Left cardiac atrium (tissue), 4 donors: ENCODE measurements around the gene SLC38A11. TPM values are rescaled to one million over a fixed set of nuclear protein-coding genes. Genes with fewer than 3 reads are reported as not detected.

Experiments
- ATAC-seq, 2 donors: fragments of 200-7000 bp; cut with Tn5 transposase; one replicate each; pipeline ENCODE4 v1.9.1; 2020; ENCODE audit warnings: mild to moderate bottlenecking in 2 of 2, moderate library complexity in 2 of 2
- DNase-seq: peaks from one replicate; pipeline ENCODE4 v3.0.0-alpha.2; 2020
- intact Hi-C, 2 donors: fragments of 100-400 bp; cut with DNase I; formaldehyde crosslinking; loops; one replicate each; pipeline versions ENCODE4 v1.14.1 to v1.15.1; 2022 to 2023
- total RNA-seq, 2 donors: library from RNA; stranded (reverse); fragmentation: NEBNext Ultra II Directional; extraction: Animal tissue kit (Norgen Biotek cat#: 25700); gene quantifications; one replicate each; pipeline ENCODE4 v1.2.1, GENCODE V29; 2021
- donor health status: DM: no; HTN: yes; CAD: no.
- donor health status: DM: no; HTN: yes; CAD: no; lungs with severe emphysema.
- donor health status: DM: yes; HTN: yes; CAD: no.
- donor health status: Dilated cardiomyopathy.

The SLC38A11 gene
- total RNA-seq, 2 donors from 2014 or later: 0.42 to 0.71 TPM

GRCh38 chr2:164896634-164897355, 58.5 kb downstream of the SLC38A11 start:
- intact Hi-C loops: no loop called here
- DNase-seq (no peak), ATAC-seq (peak in 1 of 2 donors; percentile 59)

GRCh38 chr2:164896226-164896625, 59.1 kb downstream of the SLC38A11 start:
- intact Hi-C loops: no loop called here
- ATAC-seq: peak in 1 of 2 donors; percentile 80

GRCh38 chr2:164891460-164891859, 63.9 kb downstream of the SLC38A11 start:
- intact Hi-C loops: no loop called here
- no peak for ATAC-seq
- DNase-seq: no peak

More at GRCh38 chr2:164896226-164896625, 59.1 kb downstream of the SLC38A11 start:
- DNase-seq: no peak

- peak in 1 of 2 donors; percentile 29 for ATAC-seq
- intact Hi-C loops: no loop called here
- no peak for DNase-seq
Observed at GRCh38 chr2:164890544-164890943, 64.8 kb downstream of the SLC38A11 start.

GRCh38 chr2:164888592-164888991, 66.7 kb downstream of the SLC38A11 start:
- intact Hi-C loops: no loop called here
- ATAC-seq: no peak
- DNase-seq: no peak

GRCh38 chr2:164887434-164888144, 67.7 kb downstream of the SLC38A11 start:
- intact Hi-C loops: no loop called here
- DNase-seq (no peak), ATAC-seq (no peak)

- intact Hi-C loops: no loop called here
- ATAC-seq (peak in 1 of 2 donors; percentile 26), DNase-seq (no peak)
Observed at GRCh38 chr2:164882276-164882675, 73.0 kb downstream of the SLC38A11 start.

- intact Hi-C loops: no loop called here
- no peak for ATAC-seq
- no peak for DNase-seq
Observed at GRCh38 chr2:164881524-164881923, 73.8 kb downstream of the SLC38A11 start.

- ATAC-seq (no peak), DNase-seq (no peak)
- intact Hi-C loops: no loop called here
Observed at GRCh38 chr2:164879901-164880535, 75.3 kb downstream of the SLC38A11 start.

GRCh38 chr2:164877927-164878326, 77.4 kb downstream of the SLC38A11 start:
- intact Hi-C loops: no loop called here
- DNase-seq (no peak), ATAC-seq (no peak)

- DNase-seq (no peak), ATAC-seq (no peak)
- intact Hi-C loops: no loop called here
Observed at GRCh38 chr2:164877169-164877568, 78.2 kb downstream of the SLC38A11 start.

GRCh38 chr2:164875334-164876205, 79.8 kb downstream of the SLC38A11 start:
- DNase-seq (no peak), ATAC-seq (peak in 1 of 2 donors; percentile 59)
- intact Hi-C loops: no loop called here

- intact Hi-C loops: no loop called here
- DNase-seq: no peak
- ATAC-seq: no peak
Observed at GRCh38 chr2:164873210-164873908, 82.0 kb downstream of the SLC38A11 start.

- no peak for ATAC-seq
- no peak for DNase-seq
- intact Hi-C loops: no loop called here
Observed at GRCh38 chr2:164871404-164871803, 83.9 kb downstream of the SLC38A11 start.

- DNase-seq: no peak
- intact Hi-C loops: no loop called here
- ATAC-seq: no peak
Observed at GRCh38 chr2:164869420-164869772, 85.9 kb downstream of the SLC38A11 start.

- no peak for DNase-seq
- intact Hi-C loops: no loop called here
- ATAC-seq: no peak
Observed at GRCh38 chr2:164868563-164869419, 86.5 kb downstream of the SLC38A11 start.

GRCh38 chr2:164867779-164868397, 87.4 kb downstream of the SLC38A11 start:
- ATAC-seq (no peak), DNase-seq (no peak)
- intact Hi-C loops: no loop called here
